ENCODE measurements around the gene IL1RAPL1. TPM values are rescaled to one million over a fixed set of nuclear protein-coding genes. Genes with fewer than 3 reads are reported as not detected.
A peak's percentile ranks its signal among the peaks of the same experiment; 100 is the strongest.

Gene IL1RAPL1
- total and polyA plus RNA-seq, 8 donors = 0.60 to 1.4 (median 0.95) TPM; not detected in 2

DNA sequence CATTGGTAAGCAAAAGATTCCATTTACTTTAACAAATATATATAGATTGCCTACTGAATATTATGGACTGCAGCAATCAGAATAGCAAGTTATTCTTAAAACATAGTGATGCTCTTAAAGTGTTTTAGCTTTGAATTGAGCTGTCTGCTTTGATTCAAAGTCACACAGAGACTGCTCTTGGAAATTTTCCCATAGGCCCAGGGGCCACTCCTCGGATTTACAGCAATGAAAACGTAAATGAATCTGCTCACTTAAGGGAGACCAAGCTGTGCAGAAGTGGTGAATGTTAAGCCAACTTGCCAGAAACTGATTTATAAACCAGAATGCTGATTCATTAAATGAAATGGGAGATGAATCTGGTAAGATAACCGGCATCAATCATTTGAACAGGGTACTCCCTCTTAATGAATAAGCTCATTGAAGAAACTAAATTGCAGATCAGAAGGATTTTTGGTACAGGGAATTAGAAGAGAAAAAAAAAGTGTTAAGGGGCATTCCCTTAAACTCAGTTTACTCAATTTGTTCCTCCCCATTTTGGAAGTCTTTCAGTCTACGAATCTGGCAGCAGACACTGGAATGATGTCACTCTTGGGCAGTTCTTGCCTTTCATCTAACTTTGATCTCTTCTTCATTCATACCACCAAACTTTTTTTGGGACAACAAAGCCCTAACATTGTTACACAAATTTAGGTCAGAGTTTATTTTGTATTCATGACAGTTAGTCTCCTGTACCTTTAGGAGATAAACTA is 1264.8 kb downstream of the IL1RAPL1 start:
- intact Hi-C loops (cut with DNase I) = no loop called here
- H3K9me3 ChIP-seq = no peaks in the 10 kb centered on the region
- no peak for DNase-seq
- no peak for ATAC-seq
- H3K36me3 ChIP-seq = no peaks in the 10 kb centered on the region
- H3K27me3 ChIP-seq = no peaks in the 10 kb centered on the region
- TF ChIP-seq, protein P1, sequence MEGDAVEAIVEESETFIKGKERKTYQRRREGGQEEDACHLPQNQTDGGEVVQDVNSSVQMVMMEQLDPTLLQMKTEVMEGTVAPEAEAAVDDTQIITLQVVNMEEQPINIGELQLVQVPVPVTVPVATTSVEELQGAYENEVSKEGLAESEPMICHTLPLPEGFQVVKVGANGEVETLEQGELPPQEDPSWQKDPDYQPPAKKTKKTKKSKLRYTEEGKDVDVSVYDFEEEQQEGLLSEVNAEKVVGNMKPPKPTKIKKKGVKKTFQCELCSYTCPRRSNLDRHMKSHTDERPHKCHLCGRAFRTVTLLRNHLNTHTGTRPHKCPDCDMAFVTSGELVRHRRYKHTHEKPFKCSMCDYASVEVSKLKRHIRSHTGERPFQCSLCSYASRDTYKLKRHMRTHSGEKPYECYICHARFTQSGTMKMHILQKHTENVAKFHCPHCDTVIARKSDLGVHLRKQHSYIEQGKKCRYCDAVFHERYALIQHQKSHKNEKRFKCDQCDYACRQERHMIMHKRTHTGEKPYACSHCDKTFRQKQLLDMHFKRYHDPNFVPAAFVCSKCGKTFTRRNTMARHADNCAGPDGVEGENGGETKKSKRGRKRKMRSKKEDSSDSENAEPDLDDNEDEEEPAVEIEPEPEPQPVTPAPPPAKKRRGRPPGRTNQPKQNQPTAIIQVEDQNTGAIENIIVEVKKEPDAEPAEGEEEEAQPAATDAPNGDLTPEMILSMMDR (IDR thresholded peaks at IDR 0.05) = no peak
- H3K4me1 ChIP-seq = no peaks in the 10 kb centered on the region
- H3K27ac ChIP-seq = no peak overlapping the region
- no peak overlapping the region for H3K4me3 ChIP-seq

DNA sequence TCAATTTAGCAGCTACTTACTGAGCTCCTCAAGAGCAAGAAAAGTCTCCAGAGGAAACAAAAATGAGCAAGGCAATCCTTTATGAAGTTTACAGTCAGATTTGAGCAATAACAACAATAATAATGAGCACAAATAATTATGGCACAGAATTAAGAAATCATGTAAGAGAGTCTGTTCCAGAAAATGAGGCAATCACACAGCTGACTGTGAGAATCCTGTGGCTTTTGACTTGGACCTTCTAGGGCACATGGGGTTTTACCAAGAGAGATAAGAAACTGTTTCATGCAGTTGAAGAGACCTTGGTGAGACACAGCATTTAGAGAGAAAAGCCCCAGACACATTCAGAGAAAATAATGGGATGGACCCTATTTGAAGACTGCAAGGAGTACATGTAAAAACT is 1265.5 kb downstream of the IL1RAPL1 start:
- no peak overlapping the region for H3K27ac ChIP-seq
- H3K4me3 ChIP-seq = no peak overlapping the region
- H3K4me1 ChIP-seq = no peaks in the 10 kb centered on the region
- H3K36me3 ChIP-seq = no peaks in the 10 kb centered on the region
- H3K9me3 ChIP-seq = no peaks in the 10 kb centered on the region
- peak in 1 of 4 donors; percentile 12 for DNase-seq
- no peak for ATAC-seq
- TF ChIP-seq, protein P1 (IDR thresholded peaks at IDR 0.05) = no peak
- intact Hi-C loops (cut with DNase I) = no loop called here
- no peaks in the 10 kb centered on the region for H3K27me3 ChIP-seq

DNA sequence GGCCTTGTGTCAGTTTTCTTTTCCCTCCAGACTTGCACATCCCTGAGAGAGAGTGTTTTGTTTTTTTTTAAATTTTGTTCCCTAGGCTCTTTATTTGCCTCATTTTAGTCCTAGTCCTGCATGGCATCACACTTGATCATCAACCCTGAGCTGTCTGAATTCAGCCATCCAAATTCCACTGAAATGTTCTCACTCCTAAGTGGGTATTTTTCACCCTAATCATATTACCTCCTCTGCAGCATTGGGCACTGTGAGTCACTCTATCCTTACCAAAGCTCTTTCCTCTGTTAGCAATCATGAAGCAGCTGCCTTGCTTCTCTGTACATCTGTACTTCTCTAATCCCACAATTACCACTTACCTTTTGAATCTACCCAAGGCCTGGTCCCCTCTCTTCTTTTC is 1271.5 kb downstream of the IL1RAPL1 start:
- TF ChIP-seq, protein P1 (IDR thresholded peaks at IDR 0.05) = no peak
- Histone ChIP-seq H3K27me3 (no peaks in the 10 kb centered on the region), H3K9me3 (no peaks in the 10 kb centered on the region), H3K27ac (no peak overlapping the region), H3K4me1 (no peaks in the 10 kb centered on the region), H3K4me3 (no peak overlapping the region), H3K36me3 (no peaks in the 10 kb centered on the region)
- intact Hi-C loops (cut with DNase I) = no loop called here
- ATAC-seq = no peak
- no peak for DNase-seq

DNA sequence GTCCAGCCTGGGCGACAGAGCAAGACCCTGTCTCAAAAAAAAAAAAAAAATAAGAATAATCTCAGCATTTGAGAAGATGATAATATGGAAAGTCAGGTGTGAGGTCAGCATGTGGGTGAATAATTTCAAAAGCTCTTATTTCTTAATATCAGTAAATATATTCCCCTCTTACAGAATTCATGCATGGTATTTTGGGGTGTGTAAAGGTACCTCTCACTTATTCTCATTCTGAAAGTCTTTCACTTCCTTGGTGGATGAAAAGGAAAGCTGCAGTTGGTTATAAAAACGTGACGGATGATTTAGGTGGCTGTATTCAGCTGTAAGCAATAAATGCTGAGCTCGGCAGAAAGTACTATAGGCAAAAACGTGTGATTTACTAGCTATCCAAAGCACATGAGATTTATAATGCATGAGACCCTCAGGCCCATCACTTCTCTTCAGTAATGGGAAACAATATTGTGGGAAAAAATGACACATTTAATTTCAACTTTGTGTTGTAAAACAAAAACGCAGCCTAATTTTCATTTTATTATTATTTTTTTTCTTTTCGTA is 1275.0 kb downstream of the IL1RAPL1 start:
- no peak for DNase-seq
- TF ChIP-seq, protein P1 (IDR thresholded peaks at IDR 0.05) = no peak
- H3K27me3 ChIP-seq = no peaks in the 10 kb centered on the region
- H3K36me3 ChIP-seq = no peaks in the 10 kb centered on the region
- no peak for ATAC-seq
- no peak overlapping the region for H3K27ac ChIP-seq
- H3K4me3 ChIP-seq = no peak overlapping the region
- H3K9me3 ChIP-seq = no peaks in the 10 kb centered on the region
- intact Hi-C loops (cut with DNase I) = no loop called here
- no peaks in the 10 kb centered on the region for H3K4me1 ChIP-seq

DNA sequence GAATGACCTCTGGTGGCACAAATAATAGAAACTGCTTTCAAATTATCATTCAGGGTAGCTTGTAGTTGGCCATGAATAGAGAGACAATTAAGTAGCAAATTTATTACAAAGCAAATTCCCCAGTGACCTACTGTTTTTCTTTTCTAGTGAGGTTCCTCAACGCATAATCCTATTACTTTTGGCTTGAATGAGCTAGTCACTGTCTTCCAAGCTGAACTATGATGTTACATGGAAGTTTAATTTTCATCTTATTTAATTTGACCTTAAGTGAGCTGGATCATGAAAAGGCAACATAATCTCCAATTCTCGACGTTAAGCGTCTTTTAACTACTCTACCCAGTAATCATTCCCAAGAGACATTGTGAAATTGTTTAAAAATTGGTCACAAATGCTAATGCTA is 1280.7 kb downstream of the IL1RAPL1 start:
- ATAC-seq (no peak), DNase-seq (no peak)
- no peaks in the 10 kb centered on the region for H3K36me3 ChIP-seq
- TF ChIP-seq, protein P1 (IDR thresholded peaks at IDR 0.05) = no peak
- no peaks in the 10 kb centered on the region for H3K4me1 ChIP-seq
- H3K4me3 ChIP-seq = no peak overlapping the region
- no peak overlapping the region for H3K27ac ChIP-seq
- intact Hi-C loops (cut with DNase I) = no loop called here
- H3K9me3 ChIP-seq = no peaks in the 10 kb centered on the region
- H3K27me3 ChIP-seq = no peaks in the 10 kb centered on the region
